WTC11 (cell line): ENCODE results near the gene CYB5D1. TPM values are rescaled to one million over a fixed set of nuclear protein-coding genes. Genes with fewer than 3 reads are reported as not detected.

Experiments
- ATAC-seq: fragments of 200-7000 bp; cut with Tn5 transposase; 2 replicates; pipeline ENCODE4 v1.10.0; 2021; ENCODE audit warnings: mild to moderate bottlenecking, moderate library complexity
- CTCF ChIA-PET: fragments of 300-600 bp; sonication (Branson Sonifier 250); formaldehyde crosslinking; loops from one replicate; lab custom pipeline; 2021; ENCODE audit warnings: antibody characterized with exemption; lab: Charles Lee
- POLR2A ChIA-PET: fragments of 350-600 bp; sonication (Branson Sonifier 250); formaldehyde crosslinking; loops from one replicate; lab custom pipeline; 2021; ENCODE audit warnings: antibody characterized with exemption; lab: Charles Lee
- DNase-seq: peaks from one replicate; pipeline ENCODE4 v3.0.0; 2021; ENCODE audit warnings: low spot score
- H3K27ac Mint-ChIP-seq: 2 replicates; pipeline ENCODE4 v1.8.0; 2021; ENCODE audit warnings: mixed read lengths
- H3K27me3 Mint-ChIP-seq: 2 replicates; pipeline ENCODE4 v1.8.0; 2021; ENCODE audit warnings: low read depth, mild to moderate bottlenecking, moderate library complexity, mixed read lengths
- H3K36me3 Mint-ChIP-seq: 2 replicates; pipeline ENCODE4 v1.8.0; 2021; ENCODE audit warnings: mixed read lengths
- H3K4me1 Mint-ChIP-seq: 2 replicates; pipeline ENCODE4 v1.8.0; 2022; ENCODE audit warnings: mixed read lengths
- H3K4me3 Mint-ChIP-seq: 2 replicates; pipeline ENCODE4 v1.8.0; 2021; ENCODE audit warnings: mild to moderate bottlenecking, moderate library complexity, mixed read lengths
- H3K9me3 Mint-ChIP-seq: 2 replicates; pipeline ENCODE4 v1.8.0; 2021; ENCODE audit warnings: mixed read lengths
- AFF4 ChIP-seq: sonication (generic); formaldehyde crosslinking; IDR thresholded peaks from 2 replicates; pipeline ENCODE4 v1.8.1; 2023; ENCODE audit warnings: mild to moderate bottlenecking, missing genetic modification reagents, borderline replicate concordance
- ATF2 ChIP-seq: sonication (generic); formaldehyde crosslinking; IDR thresholded peaks from 2 replicates; pipeline ENCODE4 v1.8.1; 2022; ENCODE audit warnings: low read depth, missing genetic modification reagents, borderline replicate concordance
- CREM ChIP-seq: sonication (generic); formaldehyde crosslinking; IDR thresholded peaks from 2 replicates; pipeline ENCODE4 v1.8.1; 2022; ENCODE audit warnings: mild to moderate bottlenecking, missing genetic modification reagents, moderate library complexity
- CTCF ChIP-seq: fragments of 200-600 bp; IDR thresholded peaks from 2 replicates; pipeline ENCODE4 v1.8.0; 2022; ENCODE audit warnings: antibody characterized with exemption
- E2F1 ChIP-seq: sonication (generic); formaldehyde crosslinking; IDR thresholded peaks from 2 replicates; pipeline ENCODE4 v1.8.0; 2022; ENCODE audit warnings: mild to moderate bottlenecking, missing genetic modification reagents
- FOXJ3 ChIP-seq: sonication (generic); formaldehyde crosslinking; IDR thresholded peaks from 2 replicates; pipeline ENCODE4 v1.9.0; 2021; ENCODE audit warnings: missing genetic modification reagents, mild to moderate bottlenecking, borderline replicate concordance
- FOXK1 ChIP-seq: sonication (generic); formaldehyde crosslinking; IDR thresholded peaks from 2 replicates; pipeline ENCODE4 v1.8.0; 2022; ENCODE audit warnings: mild to moderate bottlenecking, moderate library complexity, missing genetic modification reagents
- GABPB1 ChIP-seq: sonication (generic); formaldehyde crosslinking; IDR thresholded peaks from 2 replicates; pipeline ENCODE4 v1.8.1; 2023; ENCODE audit warnings: mild to moderate bottlenecking, missing genetic modification reagents
- IRF2 ChIP-seq: sonication (generic); formaldehyde crosslinking; IDR thresholded peaks from 2 replicates; pipeline ENCODE4 v1.8.0; 2022; ENCODE audit warnings: low read depth, missing genetic modification reagents, borderline replicate concordance
- JAZF1 ChIP-seq: fragments of 250-450 bp; sonication (Bioruptor Pico); IDR thresholded peaks from 2 replicates; pipeline ENCODE4 v1.9.0; 2021; ENCODE audit warnings: moderate library complexity, mild to moderate bottlenecking, inconsistent platforms
- NFYB ChIP-seq: sonication (generic); formaldehyde crosslinking; conservative IDR thresholded peaks from 2 replicates; pipeline ENCODE4 v1.8.0; 2022; ENCODE audit warnings: low read depth, missing genetic modification reagents
- NR2C2 ChIP-seq: sonication (generic); formaldehyde crosslinking; IDR thresholded peaks from 2 replicates; pipeline ENCODE4 v1.8.0; 2022; ENCODE audit warnings: mild to moderate bottlenecking, missing genetic modification reagents
- SMAD4 ChIP-seq: sonication (generic); formaldehyde crosslinking; IDR thresholded peaks from 2 replicates; pipeline ENCODE4 v1.8.0; 2022; ENCODE audit warnings: mild to moderate bottlenecking, missing genetic modification reagents
- TP53 ChIP-seq: sonication (generic); formaldehyde crosslinking; IDR thresholded peaks from 2 replicates; pipeline ENCODE4 v1.8.1; 2023; ENCODE audit warnings: mild to moderate bottlenecking, missing genetic modification reagents
- USF2 ChIP-seq: sonication (generic); formaldehyde crosslinking; IDR thresholded peaks from 2 replicates; pipeline ENCODE4 v1.8.1; 2023; ENCODE audit warnings: mild to moderate bottlenecking, missing genetic modification reagents, moderate library complexity
- ZBTB43 ChIP-seq: sonication (generic); formaldehyde crosslinking; IDR thresholded peaks from 2 replicates; pipeline ENCODE4 v1.8.1; 2023; ENCODE audit warnings: mild to moderate bottlenecking, missing genetic modification reagents
- ZNF138 ChIP-seq: sonication (generic); formaldehyde crosslinking; conservative IDR thresholded peaks from 2 replicates; pipeline ENCODE4 v1.8.1; 2022; ENCODE audit warnings: mild to moderate bottlenecking, moderate library complexity, missing genetic modification reagents
- ZNF219 ChIP-seq: sonication (generic); formaldehyde crosslinking; IDR thresholded peaks from 2 replicates; pipeline ENCODE4 v1.8.0; 2023; ENCODE audit warnings: missing genetic modification reagents, mild to moderate bottlenecking, borderline replicate concordance
- ZNF232 ChIP-seq: sonication (generic); formaldehyde crosslinking; IDR thresholded peaks from 2 replicates; pipeline ENCODE4 v1.8.0; 2022; ENCODE audit warnings: mild to moderate bottlenecking, missing genetic modification reagents
- ZNF425 ChIP-seq: fragments of 250-450 bp; sonication (Bioruptor Pico); conservative IDR thresholded peaks from 2 replicates; pipeline ENCODE4 v1.9.0; 2021; ENCODE audit warnings: mild to moderate bottlenecking
- ZSCAN18 ChIP-seq: fragments of 250-450 bp; sonication (Bioruptor Pico); IDR thresholded peaks from 2 replicates; pipeline ENCODE4 v2.1.2; 2022; ENCODE audit warnings: mild to moderate bottlenecking, moderate library complexity
- total RNA-seq: library from RNA; stranded (reverse); gene quantifications from 3 replicates; pipeline ENCODE4 v1.2.3, GENCODE V29; 2021

The CYB5D1 gene
- total RNA-seq, 1 experiment from 2014 or later, result 15.2 TPM

- no peaks in the 10 kb centered on the region for H3K36me3 Mint-ChIP-seq
- no peaks in the 10 kb centered on the region for H3K9me3 Mint-ChIP-seq
- no peak for DNase-seq
- peaks cover 10% of the 10 kb centered on the region for H3K4me1 Mint-ChIP-seq
- ATAC-seq, result no peak
- no peak overlapping the region for H3K27ac Mint-ChIP-seq
- CTCF ChIA-PET, result interaction anchor here (0.6 kb wide), 1 partner anchor 142 kb away, joined by 3 read pairs; no protein-coding TSS in a partner anchor
- no peaks in the 10 kb centered on the region; the same call in 1 of the 2 replicates for H3K27me3 Mint-ChIP-seq
- TF ChIP-seq NR2C2 (CRISPR knock-in tag) (no peak), ZNF138 (no peak), ATF2 (CRISPR knock-in tag) (no peak), CREM (no peak), NFYB (CRISPR knock-in tag) (no peak), GABPB1 (CRISPR knock-in tag) (no peak), TP53 (CRISPR knock-in tag) (no peak), USF2 (no peak), AFF4 (CRISPR knock-in tag) (no peak), ZNF232 (CRISPR knock-in tag) (no peak), IRF2 (CRISPR knock-in tag) (no peak), E2F1 (CRISPR knock-in tag) (no peak), FOXK1 (CRISPR knock-in tag) (no peak), CTCF (no peak), SMAD4 (no peak), FOXJ3 (CRISPR knock-in tag) (no peak)
- no peak overlapping the region for H3K4me3 Mint-ChIP-seq
- POLR2A ChIA-PET, result no interaction called here
Observed at GRCh38 chr17:7882068-7882467, 24.3 kb downstream of the CYB5D1 start.

GRCh38 chr17:7882629-7883028, 24.8 kb downstream of the CYB5D1 start:
- POLR2A ChIA-PET, result no interaction called here
- Mint-ChIP-seq H3K27ac (no peak overlapping the region), H3K9me3 (no peaks in the 10 kb centered on the region), H3K27me3 (no peaks in the 10 kb centered on the region; the same call in 1 of the 2 replicates), H3K4me1 (peaks cover 10% of the 10 kb centered on the region), H3K36me3 (no peaks in the 10 kb centered on the region), H3K4me3 (no peak overlapping the region)
- ATAC-seq (no peak), DNase-seq (no peak)
- CTCF ChIA-PET, result interaction anchor here (1.0 to 1.1 kb wide), 5 partner anchors 48 to 114 kb away, joined by 3 to 4 read pairs (median 3); no protein-coding TSS in a partner anchor
- no peak for TF ChIP-seq ZNF425 (CRISPR knock-in tag)
- no peak for TF ChIP-seq JAZF1 (CRISPR knock-in tag)
- TF ChIP-seq ZBTB43 (CRISPR knock-in tag), result no peak
- TF ChIP-seq ZNF219 (CRISPR knock-in tag), result no peak
- no peak for TF ChIP-seq ZSCAN18
